Activated T-helper 1 cell treated with anti-CD3 and anti-CD28 coated beads, Interleukin-2, amount 50 U/mL, for 16 hours (primary cell): ENCODE results near the gene ZNF407.
"Not testable (repeated sequence)": the region's sequence is repeated elsewhere in the genome, so short reads cannot be mapped to it uniquely, and the experiment has no call there.

Experiments used
- DNase-seq, 2 donors: peaks; one replicate each; pipeline ENCODE4 v3.0.0-alpha.2; 2020; ENCODE audit warnings: low read depth in 1 of 2, low spot score in 1 of 2

Gene ZNF407

GRCh38 chr18:74951165-74951760 is 353.6 kb downstream of the ZNF407 start:
- no peak for DNase-seq

- DNase-seq: no peak
Measured at GRCh38 chr18:74957588-74958224, 360.0 kb downstream of the ZNF407 start.

GRCh38 chr18:74959216-74959615 is 361.5 kb downstream of the ZNF407 start:
- no peak for DNase-seq

GRCh38 chr18:74961596-74961995 is 363.9 kb downstream of the ZNF407 start:
- no peak for DNase-seq

- no peak for DNase-seq
Measured at GRCh38 chr18:74963820-74964446, 366.3 kb downstream of the ZNF407 start.

DNA sequence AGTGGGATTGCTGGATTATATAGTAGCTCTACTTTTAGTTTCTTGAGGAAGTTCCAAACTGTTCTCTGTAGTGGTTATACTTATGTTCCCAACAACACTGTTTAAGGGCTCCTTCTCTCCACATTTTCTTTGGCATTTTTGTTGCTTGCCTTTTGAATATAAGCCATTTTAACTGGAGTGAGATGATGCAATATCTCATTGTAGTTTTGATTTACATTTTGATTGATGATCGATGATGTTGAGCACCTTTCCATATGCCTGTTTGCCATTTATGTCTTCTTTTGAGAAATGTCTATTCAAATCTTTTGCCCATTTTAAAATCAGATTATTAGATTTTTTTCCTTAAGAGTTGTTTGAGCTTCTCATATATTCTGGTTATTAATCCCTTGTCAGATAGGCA is 368.0 kb downstream of the ZNF407 start:
- no peak for DNase-seq

DNA sequence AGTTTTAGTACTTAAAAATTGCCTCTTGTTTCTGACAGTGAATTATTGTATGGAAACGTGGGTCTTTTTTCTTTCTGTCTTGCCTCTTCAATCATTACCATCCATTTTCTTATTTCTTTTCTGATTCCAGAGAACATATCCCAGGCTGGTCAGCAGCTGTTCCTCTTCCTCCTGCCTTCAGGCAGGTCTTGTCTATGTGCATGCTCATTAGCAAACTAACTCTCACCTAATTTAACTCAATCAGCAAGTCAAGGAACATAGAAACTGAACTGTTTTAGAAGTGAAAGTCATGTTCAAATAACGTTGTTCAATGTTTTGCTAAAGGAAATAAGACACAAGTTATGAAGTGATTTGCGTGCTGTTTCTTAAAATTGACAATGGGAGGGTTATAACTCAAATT is 369.8 kb downstream of the ZNF407 start:
- DNase-seq: no peak

DNA sequence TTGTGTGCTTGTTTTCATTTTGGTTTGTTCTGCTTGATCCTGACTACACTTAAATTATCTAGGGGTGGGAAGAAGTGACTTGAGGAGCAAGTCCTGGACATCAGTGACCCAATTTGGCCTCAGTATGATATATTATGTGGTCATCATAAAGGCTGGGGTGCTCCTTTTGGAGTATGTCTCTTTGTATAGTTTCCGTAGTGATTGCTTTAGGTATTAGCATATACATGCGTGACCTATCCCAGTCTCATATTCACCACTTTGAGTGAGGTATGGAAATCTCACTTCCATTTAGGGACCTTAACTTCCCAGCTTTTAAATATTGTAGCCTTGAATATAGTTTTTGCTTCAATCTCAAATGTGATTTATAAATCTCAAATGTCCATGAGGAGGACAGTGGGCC is 370.3 kb downstream of the ZNF407 start:
- no peak for DNase-seq

GRCh38 chr18:74971358-74971757 is 373.7 kb downstream of the ZNF407 start:
- not testable (repeated sequence) for DNase-seq

DNA sequence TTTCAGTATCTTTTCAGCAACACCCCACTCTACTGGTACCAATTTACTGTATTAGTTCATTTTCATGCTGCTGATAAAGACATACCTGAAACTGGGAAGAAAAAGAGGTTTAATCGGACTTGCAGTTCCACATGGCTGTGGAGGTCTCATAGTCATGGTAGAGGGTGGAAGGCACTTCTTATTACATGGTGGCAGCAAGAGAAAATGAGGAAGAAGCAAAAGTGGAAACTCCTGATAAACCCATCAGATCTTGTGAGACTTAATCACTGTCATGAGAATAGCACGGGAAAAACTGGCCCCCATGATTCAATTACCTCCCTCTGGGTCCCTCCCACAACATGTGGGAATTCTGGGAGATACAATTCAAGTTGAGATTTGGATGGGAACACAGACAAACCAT is 374.1 kb downstream of the ZNF407 start:
- DNase-seq: not testable (repeated sequence)

DNA sequence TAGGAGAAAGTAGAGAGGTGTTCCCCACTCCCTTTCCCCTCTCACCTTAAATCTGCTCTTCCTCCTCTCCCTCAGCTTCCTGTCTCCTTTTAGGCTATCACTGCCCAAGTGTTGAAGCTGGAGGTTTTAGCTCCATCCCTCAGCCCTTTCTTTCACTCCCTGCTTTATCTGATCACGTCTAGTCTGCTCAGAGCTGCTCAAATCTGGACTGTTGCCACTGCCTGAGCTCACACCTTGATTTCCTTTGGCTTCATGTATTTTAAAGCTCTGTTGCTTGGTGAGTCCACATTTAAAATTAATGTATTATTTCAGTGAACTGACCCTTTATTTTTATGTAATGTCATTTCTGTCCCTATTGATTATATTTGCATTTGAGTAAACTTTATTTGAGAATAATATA is 374.7 kb downstream of the ZNF407 start:
- DNase-seq: no peak

DNA sequence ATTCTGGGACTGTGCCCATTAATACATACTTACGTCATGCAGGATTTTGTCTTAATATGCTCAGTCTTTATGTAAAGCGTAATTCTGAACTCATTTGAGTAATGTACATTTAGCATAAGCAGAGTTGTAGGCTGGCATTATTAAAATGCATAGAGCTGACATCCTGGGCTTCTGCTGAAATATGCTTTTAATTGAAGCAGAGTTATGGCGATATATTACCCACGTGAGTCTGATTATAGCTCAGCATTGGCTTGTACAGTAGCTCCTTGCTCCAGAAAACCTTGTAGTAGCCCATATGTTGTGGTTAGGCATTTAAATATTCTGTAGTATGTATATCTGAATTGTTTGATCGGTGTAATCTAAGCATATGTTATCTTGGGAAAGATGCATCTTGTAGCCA is 377.3 kb downstream of the ZNF407 start:
- DNase-seq: no peak

DNA sequence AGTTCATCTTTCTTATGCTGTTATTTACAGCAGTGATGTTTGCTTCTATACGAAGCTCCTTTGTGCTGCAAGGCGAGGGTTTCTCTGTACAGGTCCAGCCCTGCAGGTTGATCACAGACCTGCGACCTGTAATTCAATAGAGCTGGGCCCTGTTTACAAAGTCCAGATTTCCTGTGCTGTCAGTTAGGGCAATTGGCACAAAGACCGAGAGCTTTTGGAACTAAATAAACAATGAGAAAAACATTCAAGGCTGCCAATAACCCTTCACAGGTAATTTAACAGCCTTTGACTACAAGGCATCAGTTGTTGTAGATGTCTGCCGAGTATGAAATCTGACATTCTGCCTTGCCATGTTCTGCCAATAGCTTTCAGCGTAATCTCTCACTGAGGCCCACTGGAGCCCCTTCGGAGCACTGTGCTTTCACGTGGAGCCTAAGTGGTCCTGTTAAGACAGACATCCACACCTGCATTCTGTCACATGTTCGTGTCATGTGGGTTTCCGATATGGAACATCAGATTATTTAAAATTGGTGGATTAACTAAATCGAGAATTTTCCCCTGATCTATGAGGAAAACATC is 378.8 kb downstream of the ZNF407 start:
- no peak for DNase-seq

- no peak for DNase-seq
Measured at GRCh38 chr18:74977041-74977440, 379.4 kb downstream of the ZNF407 start.

DNA sequence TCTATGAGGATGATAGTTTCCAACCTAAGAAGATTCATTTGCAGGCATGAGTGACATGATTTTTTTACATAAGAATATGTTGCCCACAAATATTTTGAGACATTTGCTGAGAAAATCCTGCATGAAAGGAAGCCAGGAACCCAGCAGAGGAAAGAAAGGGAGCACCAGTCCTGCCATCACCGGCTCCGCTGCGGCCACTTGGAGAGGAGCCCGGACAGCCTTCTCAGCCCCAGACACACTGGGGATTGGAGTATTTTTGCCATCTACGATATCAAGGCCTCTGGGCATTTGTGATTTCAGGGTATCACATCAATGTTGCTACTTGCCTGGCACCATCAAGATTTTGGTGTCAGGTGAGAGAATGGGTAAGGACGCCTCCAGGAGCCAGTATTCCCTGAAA is 383.0 kb downstream of the ZNF407 start:
- no peak for DNase-seq

- DNase-seq: no peak
Measured at GRCh38 chr18:74981476-74981875, 383.8 kb downstream of the ZNF407 start.

- no peak for DNase-seq
Measured at GRCh38 chr18:74982946-74983635, 385.4 kb downstream of the ZNF407 start.

DNA sequence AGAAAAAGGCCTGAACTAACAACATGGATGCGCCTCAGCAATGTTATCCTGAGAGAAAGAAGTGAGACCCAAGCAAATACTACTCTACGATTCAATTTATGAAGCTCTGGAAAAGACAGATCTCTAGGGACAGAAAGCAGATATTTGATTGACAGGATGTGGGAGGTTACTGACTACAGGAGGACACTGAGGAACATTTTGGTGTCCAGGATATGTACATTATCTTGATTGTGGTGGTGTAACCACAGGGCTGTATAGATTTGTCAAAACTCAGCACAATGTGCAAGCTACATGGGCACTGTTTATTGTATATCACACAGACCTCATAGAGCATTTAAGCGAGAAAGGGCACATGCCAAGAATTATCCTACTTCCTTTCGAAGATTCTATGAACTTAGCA is 391.5 kb downstream of the ZNF407 start:
- DNase-seq: no peak

DNA sequence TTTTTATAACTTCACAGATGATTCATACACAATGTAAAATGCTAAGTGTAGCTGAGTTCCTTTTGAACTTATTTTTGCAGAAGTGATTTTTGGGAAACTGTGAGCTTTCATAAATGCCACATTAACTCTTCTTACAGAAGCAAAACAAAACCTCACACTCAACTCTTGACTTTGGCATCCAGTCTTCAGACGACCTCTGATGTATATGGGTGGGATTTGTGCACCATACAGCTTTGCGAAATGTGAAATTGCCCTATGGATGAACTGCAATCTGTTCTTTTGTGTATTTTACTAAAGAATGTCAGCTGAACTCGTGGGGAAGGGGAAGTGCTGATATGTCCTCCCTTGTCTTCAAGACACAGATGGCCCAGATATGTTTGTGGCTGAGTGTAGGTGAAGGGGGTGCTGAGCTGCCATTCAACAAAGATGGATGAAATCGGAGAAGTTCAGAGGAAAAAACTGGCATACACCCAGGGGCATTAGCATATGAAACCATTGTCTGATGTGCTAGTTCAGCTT is 393.0 kb downstream of the ZNF407 start:
- DNase-seq: no peak

- no peak for DNase-seq
Measured at GRCh38 chr18:74994502-74995418, 397.1 kb downstream of the ZNF407 start.

- DNase-seq: no peak
Measured at GRCh38 chr18:74995419-74995736, 397.7 kb downstream of the ZNF407 start.
